ENCODE results near the gene RPS26. TPM values are rescaled to one million over a fixed set of nuclear protein-coding genes. Genes with fewer than 3 reads are reported as not detected.

The RPS26 gene
- polyA plus RNA-seq, 2 of the 4 experiments (the other 2 are of a cell fraction), result 524 to 779 TPM

GRCh38 chr12:56042843-56043242 lies 1.1 kb downstream of the RPS26 start:
- TF ChIP-seq MAZ (IDR thresholded peaks at IDR 0.05; ENCODE audit: borderline replicate concordance, low read depth, low read length), result no peak
- no peak for TF ChIP-seq PBX3 (IDR thresholded peaks at IDR 0.05)
- TF ChIP-seq REST (IDR thresholded peaks at IDR 0.05), result no peak
- no peak for TF ChIP-seq RAD21 (conservative IDR thresholded peaks at IDR 0.05 in 1 of 2, IDR thresholded peaks at IDR 0.05 in 1 of 2)
- no peak for TF ChIP-seq HMGXB4 (CRISPR knock-in tag; IDR thresholded peaks at IDR 0.05; ENCODE audit: borderline replicate concordance)
- TF ChIP-seq CTCF (IDR thresholded peaks at IDR 0.05), result no peak
- TF ChIP-seq ZNF302 (CRISPR knock-in tag; IDR thresholded peaks at IDR 0.05), result no peak
- TF ChIP-seq HDAC2 (IDR thresholded peaks at IDR 0.05), result no peak
- TF ChIP-seq TFCP2L1 (CRISPR knock-in tag; IDR thresholded peaks at IDR 0.05), result no peak
- TF ChIP-seq HOXB5 (CRISPR knock-in tag; IDR thresholded peaks at IDR 0.05), result no peak
- no peak for TF ChIP-seq JUN (IDR thresholded peaks at IDR 0.05)
- Histone ChIP-seq H3K4me3 (peak overlapping the region; percentile 74), H3K9me3 (no peaks in the 10 kb centered on the region), H3K4me2 (peak overlapping the region; percentile 82), H3K27ac (peak overlapping the region; percentile 90 to 99), H3K4me1 (peaks cover 16% of the 10 kb centered on the region)
- WGBS (ENCODE audit: missing lambda C conversion rate), result 22% methylated on average over 9 of the region's 9 CpGs
- DNase-seq (ENCODE audit: low read depth in 1 of 2, low spot score in 1 of 2) (no peak), ATAC-seq (no peak), FAIRE-seq (no peak)
- ChIA-PET CTCF (interaction anchor here (1.4 to 5.7 kb wide), 2 partner anchors 13 to 47 kb away, joined by 5 to 40 read pairs; partner anchors contain the start of gene SUOX), POLR2A (no interaction called here)

GRCh38 chr12:56046027-56046780 lies 4.5 kb downstream of the RPS26 start:
- TF ChIP-seq HEYL (CRISPR knock-in tag; IDR thresholded peaks at IDR 0.05) (no peak), POLR2A (IDR thresholded peaks at IDR 0.05; ENCODE audit: low read length) (0 out of 2 replicates have a peak, but pooled peaks have one; percentile 10)
- Histone ChIP-seq H3K27ac (peak overlapping the region in 1 of 2 experiments; percentile 55; a peak in 1 of 6 replicates), H3K4me2 (no peak overlapping the region), H3K9me3 (no peaks in the 10 kb centered on the region), H3K4me3 (no peak overlapping the region), H3K4me1 (peaks cover 11% of the 10 kb centered on the region)
- WGBS (ENCODE audit: missing lambda C conversion rate), result 83% methylated on average over 9 of the region's 9 CpGs
- CTCF ChIA-PET, result interaction anchor here (0.7 to 5.7 kb wide), 25 partner anchors 10 to 307 kb away, joined by 3 to 40 read pairs (median 7); partner anchors contain the start of genes ANKRD52, ERBB3, ESYT1 and PA2G4
- ATAC-seq, result no peak
- POLR2A ChIA-PET, result interaction anchor here (1.2 to 3.3 kb wide), 4 partner anchors 33 to 69 kb away, joined by 3 to 14 read pairs (median 8); partner anchors contain the start of genes ERBB3 and PA2G4
- FAIRE-seq, result no peak
- no peak for DNase-seq (ENCODE audit: low read depth in 1 of 2, low spot score in 1 of 2)
